CD8-positive, alpha-beta memory T cell (primary cell): Measurements from ENCODE around the gene GAS6. TPM values are rescaled to one million over a fixed set of nuclear protein-coding genes. Genes with fewer than 3 reads are reported as not detected.

Experiments
- CTCF ChIA-PET: fragments of 350-600 bp; sonication (Branson Sonifier 250); formaldehyde crosslinking; loops from one replicate; lab custom pipeline; 2021; ENCODE audit warnings: antibody characterized with exemption; lab: Charles Lee
- POLR2A ChIA-PET: fragments of 350-600 bp; sonication (Branson Sonifier 250); formaldehyde crosslinking; loops from one replicate; lab custom pipeline; 2021; ENCODE audit warnings: antibody characterized with exemption; lab: Charles Lee
- DNase-seq, 5 donors: peaks; one replicate each; pipeline versions ENCODE4 v3.0.0 to v3.0.0-alpha.2; 2020 to 2022; ENCODE audit warnings: mixed read lengths in 1 of 5
- H3K27ac ChIP-seq: one replicate; pipeline ENCODE4 v1.7.0; 2013; ENCODE audit warnings: low read depth, mild to moderate bottlenecking, low read length, moderate library complexity
- H3K27me3 ChIP-seq: 2 replicates; pipeline ENCODE4 v1.7.0; 2013; ENCODE audit warnings: low read length, mild to moderate bottlenecking; ENCODE audit not compliant: insufficient read depth, poor library complexity, severe bottlenecking
- H3K36me3 ChIP-seq: 2 replicates; pipeline ENCODE4 v1.7.0; 2013; ENCODE audit warnings: mild to moderate bottlenecking, low read length, moderate library complexity; ENCODE audit not compliant: insufficient read depth
- H3K4me1 ChIP-seq: 2 replicates; pipeline ENCODE4 v1.7.0; 2013; ENCODE audit warnings: mild to moderate bottlenecking, low read length, moderate library complexity; ENCODE audit not compliant: insufficient read depth
- H3K4me3 ChIP-seq: 2 replicates; pipeline ENCODE4 v1.7.0; 2013; ENCODE audit warnings: mild to moderate bottlenecking, low read length
- H3K9me3 ChIP-seq: 2 replicates; pipeline ENCODE4 v1.7.0; 2013; ENCODE audit warnings: mild to moderate bottlenecking, low read length
- H3K27ac Mint-ChIP-seq, 8 donors: one replicate each; pipeline ENCODE4 v1.8.0; 2020 to 2021; ENCODE audit warnings: mixed read lengths in 8 of 8, mild to moderate bottlenecking in 6 of 8, inconsistent platforms in 3 of 8, moderate library complexity in 3 of 8
- H3K27me3 Mint-ChIP-seq, 2 donors: one replicate each; pipeline ENCODE4 v1.8.0; 2020 to 2021; ENCODE audit warnings: mixed read lengths in 2 of 2, mild to moderate bottlenecking in 1 of 2, moderate library complexity in 1 of 2
- H3K36me3 Mint-ChIP-seq, 3 donors: one replicate each; pipeline ENCODE4 v1.8.0; 2020 to 2021; ENCODE audit warnings: mixed read lengths in 3 of 3, inconsistent platforms in 1 of 3, mild to moderate bottlenecking in 1 of 3
- H3K4me1 Mint-ChIP-seq, 3 donors: one replicate each; pipeline ENCODE4 v1.8.0; 2020 to 2021; ENCODE audit warnings: mixed read lengths in 3 of 3, inconsistent platforms in 1 of 3, mild to moderate bottlenecking in 1 of 3
- H3K4me3 Mint-ChIP-seq, 7 donors: one replicate each; pipeline ENCODE4 v1.8.0; 2020 to 2021; ENCODE audit warnings: mixed read lengths in 7 of 7, mild to moderate bottlenecking in 6 of 7, moderate library complexity in 4 of 7, inconsistent platforms in 2 of 7
- H3K9me3 Mint-ChIP-seq, 5 donors: one replicate each; pipeline ENCODE4 v1.8.0; 2020 to 2022; ENCODE audit warnings: mixed read lengths in 5 of 5, mild to moderate bottlenecking in 3 of 5, moderate library complexity in 2 of 5, inconsistent platforms in 1 of 5
- polyA plus RNA-seq: library from polyadenylated mRNA; unstranded; fragments of 300-500 nt; fragmentation: Illumina TruSeq; gene quantifications from one replicate; pipeline ENCODE4 v1.2.3, GENCODE V29; 2021
- total RNA-seq, 2 experiments: library from RNA; stranded (reverse); gene quantifications; one replicate each; pipeline ENCODE4 v1.2.3, GENCODE V29; 2021

The GAS6 gene
- total and polyA plus RNA-seq, 3 experiments from 2014 or later, result 0.42 to 0.50 (median 0.47) TPM

DNA sequence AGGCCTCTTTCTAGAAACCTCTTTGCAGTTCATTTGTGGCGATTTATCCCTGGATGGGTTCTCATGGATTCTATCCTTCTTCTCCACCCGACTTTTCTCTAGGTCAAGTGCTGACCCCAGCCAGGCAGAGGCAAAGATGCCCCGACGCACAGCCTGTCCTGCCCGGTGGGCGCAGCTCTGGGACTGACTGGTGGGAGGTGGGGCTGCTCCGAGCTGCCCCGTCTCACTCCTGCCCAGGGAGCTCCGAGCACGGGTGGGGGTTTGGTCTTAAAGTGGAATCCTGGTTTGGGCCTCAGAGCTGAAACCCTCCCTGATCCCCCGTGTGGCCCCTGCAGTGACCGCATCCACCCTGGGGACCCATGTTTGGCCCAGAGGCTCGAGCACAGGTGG, 44.5 kb downstream of the GAS6 start:
- Histone ChIP-seq H3K9me3 (no peaks in the 10 kb centered on the region), H3K27me3 (no peaks in the 10 kb centered on the region), H3K27ac (no peak overlapping the region), H3K36me3 (no peaks in the 10 kb centered on the region), H3K4me1 (peaks cover 14% of the 10 kb centered on the region), H3K4me3 (no peak overlapping the region)
- CTCF ChIA-PET, result no interaction called here
- no peak for DNase-seq
- Mint-ChIP-seq H3K4me1 (peaks cover 16 to 21% (median 19%) of the 10 kb centered on the region in 3 donors), H3K36me3 (no peaks in the 10 kb centered on the region), H3K4me3 (no peak overlapping the region), H3K9me3 (no peaks in the 10 kb centered on the region), H3K27ac (no peak overlapping the region), H3K27me3 (peaks cover 2 to 14% of the 10 kb centered on the region in 2 donors)
- POLR2A ChIA-PET, result interaction anchor here (0.6 kb wide), 1 partner anchor 63 kb away, joined by 3 read pairs; no protein-coding TSS in a partner anchor

DNA sequence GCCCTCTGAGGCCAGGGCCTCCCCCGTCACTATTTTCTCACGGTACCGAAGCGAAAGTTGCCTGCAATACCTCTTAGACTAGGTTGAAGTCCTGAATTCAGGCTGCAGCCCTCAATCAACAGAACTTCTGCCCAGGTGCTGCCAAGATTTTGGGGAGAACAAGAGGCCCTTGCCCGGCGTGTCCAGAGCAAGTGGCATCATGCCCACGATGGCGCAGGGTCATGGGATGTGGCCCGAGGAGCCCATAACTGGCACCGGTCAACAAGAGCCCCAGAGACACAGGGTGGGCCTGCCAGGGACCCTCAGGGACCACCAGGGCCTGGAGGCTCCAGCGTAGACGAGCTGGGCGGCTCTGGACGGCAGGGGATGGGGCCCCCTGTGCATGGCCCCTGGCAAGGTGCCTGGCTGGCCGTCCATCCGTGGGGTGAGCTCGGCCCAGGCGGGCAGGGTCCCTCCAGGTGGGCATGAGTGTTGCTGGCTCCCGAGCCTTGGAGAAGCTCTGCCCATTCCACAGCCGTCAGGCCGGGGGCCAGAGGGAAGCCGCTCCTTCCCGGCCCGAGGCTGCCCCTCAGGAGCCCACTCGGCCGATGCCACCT, 45.1 kb downstream of the GAS6 start:
- H3K27ac Mint-ChIP-seq, result no peak overlapping the region
- H3K4me1 Mint-ChIP-seq, result peaks cover 16 to 21% (median 19%) of the 10 kb centered on the region in 3 donors
- no peaks in the 10 kb centered on the region for H3K9me3 ChIP-seq
- DNase-seq, result no peak
- no peaks in the 10 kb centered on the region for H3K36me3 ChIP-seq
- POLR2A ChIA-PET, result no interaction called here
- no peak overlapping the region for H3K4me3 Mint-ChIP-seq
- no peak overlapping the region for H3K4me3 ChIP-seq
- no peak overlapping the region for H3K27ac ChIP-seq
- peaks cover 4 to 14% of the 10 kb centered on the region in 2 donors for H3K27me3 Mint-ChIP-seq
- peaks cover 14% of the 10 kb centered on the region for H3K4me1 ChIP-seq
- no peaks in the 10 kb centered on the region for H3K36me3 Mint-ChIP-seq
- H3K27me3 ChIP-seq, result no peaks in the 10 kb centered on the region
- CTCF ChIA-PET, result no interaction called here
- H3K9me3 Mint-ChIP-seq, result no peaks in the 10 kb centered on the region

DNA sequence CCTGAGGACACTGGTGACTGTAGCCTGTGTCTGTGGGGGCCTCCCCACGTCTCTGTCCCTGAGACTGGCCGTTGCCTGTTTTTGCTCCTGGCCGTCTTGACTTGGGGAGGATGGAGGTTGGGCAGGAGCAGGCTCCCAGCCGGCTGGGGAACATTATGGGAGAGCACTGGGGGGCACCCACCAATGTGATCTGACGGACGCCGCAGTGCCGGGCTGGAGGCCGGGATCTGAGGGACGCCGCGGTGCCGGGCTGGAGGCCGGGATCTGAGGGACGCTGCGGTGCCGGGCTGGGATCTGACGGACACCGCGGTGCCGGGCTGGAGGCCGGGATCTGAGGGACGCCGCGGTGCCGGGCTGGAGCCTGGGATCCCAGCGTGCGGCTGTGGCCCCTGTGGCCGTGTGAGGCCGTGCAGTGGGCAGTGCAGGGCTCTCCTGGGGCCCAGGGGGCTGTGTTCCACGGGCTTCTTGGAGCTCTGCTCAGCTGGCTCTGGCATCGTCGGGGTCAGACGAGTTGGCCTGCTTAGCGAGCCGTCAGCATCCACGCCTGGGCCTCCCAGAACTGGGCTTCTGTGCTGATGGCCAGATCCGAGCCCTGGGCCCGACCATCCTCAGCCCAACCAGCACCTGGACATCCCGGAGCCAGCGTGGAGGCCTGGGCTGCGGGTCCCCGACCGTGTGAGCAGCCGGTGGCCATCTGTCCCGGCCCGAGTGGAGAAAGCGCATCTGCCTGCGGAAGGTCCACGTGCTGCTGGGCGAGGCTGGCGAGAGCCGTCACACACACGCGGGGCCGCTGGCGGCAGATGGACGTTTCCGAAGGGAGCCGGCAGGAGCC, 45.8 kb downstream of the GAS6 start:
- H3K36me3 Mint-ChIP-seq, result no peaks in the 10 kb centered on the region
- no peak for DNase-seq
- H3K4me1 Mint-ChIP-seq, result peaks cover 16 to 21% (median 19%) of the 10 kb centered on the region in 3 donors
- no peaks in the 10 kb centered on the region for H3K9me3 ChIP-seq
- H3K27ac Mint-ChIP-seq, result no peak overlapping the region
- POLR2A ChIA-PET, result no interaction called here
- no peaks in the 10 kb centered on the region for H3K9me3 Mint-ChIP-seq
- H3K27me3 ChIP-seq, result no peaks in the 10 kb centered on the region
- no peak overlapping the region for H3K27ac ChIP-seq
- peaks cover 14% of the 10 kb centered on the region for H3K4me1 ChIP-seq
- no peak overlapping the region for H3K4me3 ChIP-seq
- H3K27me3 Mint-ChIP-seq, result peaks cover 4 to 14% of the 10 kb centered on the region in 2 donors
- CTCF ChIA-PET, result no interaction called here
- H3K4me3 Mint-ChIP-seq, result no peak overlapping the region
- H3K36me3 ChIP-seq, result no peaks in the 10 kb centered on the region

DNA sequence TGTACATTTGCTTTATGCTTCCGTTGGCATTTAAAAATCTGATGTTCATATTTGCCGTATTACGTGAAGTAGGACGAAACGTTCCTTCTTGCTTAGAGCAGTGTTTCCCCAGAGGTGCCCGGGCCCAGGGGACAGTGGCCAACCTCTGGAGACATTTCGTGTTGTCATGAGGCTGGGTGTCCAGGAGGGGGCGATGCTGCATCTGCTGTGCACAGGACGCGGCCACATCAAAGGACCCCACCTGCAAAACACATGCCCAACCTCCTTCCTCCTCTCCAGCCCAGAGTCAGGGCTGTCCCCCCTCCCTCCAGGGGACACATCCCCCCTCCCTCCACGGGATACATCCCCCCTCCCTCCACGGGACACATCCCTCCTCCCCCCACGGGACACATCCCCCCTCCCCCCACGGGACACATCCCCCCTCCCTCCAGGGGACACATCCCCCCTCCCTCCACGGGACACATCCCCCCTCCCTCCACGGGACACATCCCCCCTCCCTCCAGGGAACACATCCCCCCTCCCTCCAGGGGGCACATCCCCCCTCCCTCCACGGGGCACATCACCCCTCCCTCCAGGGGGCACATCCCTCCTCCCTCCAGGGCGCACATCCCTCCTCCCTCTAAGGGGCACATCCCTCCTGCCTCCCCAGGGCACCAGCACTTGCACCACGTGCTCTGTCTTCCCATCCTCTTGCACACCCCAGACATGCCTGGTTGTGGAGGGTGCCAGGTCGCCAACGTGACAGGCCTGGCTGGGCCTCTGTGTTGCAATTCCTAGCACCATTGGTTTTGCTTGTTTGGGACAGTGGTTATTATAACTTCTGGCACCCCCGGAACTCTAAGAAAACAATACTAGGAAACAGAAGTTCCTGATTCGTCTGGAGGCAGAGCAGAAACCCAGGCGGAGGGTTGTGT, 46.7 kb downstream of the GAS6 start:
- H3K36me3 Mint-ChIP-seq, result no peaks in the 10 kb centered on the region
- peaks cover 14% of the 10 kb centered on the region for H3K4me1 ChIP-seq
- H3K27me3 ChIP-seq, result no peaks in the 10 kb centered on the region
- DNase-seq, result peak; percentile 76 to 91 (median 80)
- H3K27ac Mint-ChIP-seq, result peak overlapping the region in 5 of 8 donors; percentile 33 to 90 (median 68)
- POLR2A ChIA-PET, result no interaction called here
- no peaks in the 10 kb centered on the region for H3K9me3 ChIP-seq
- H3K4me1 Mint-ChIP-seq, result peaks cover 16 to 21% (median 19%) of the 10 kb centered on the region in 3 donors
- no peaks in the 10 kb centered on the region for H3K9me3 Mint-ChIP-seq
- peak overlapping the region in 6 of 7 donors; percentile 48 to 85 (median 60) for H3K4me3 Mint-ChIP-seq
- no peak overlapping the region for H3K27ac ChIP-seq
- no peak overlapping the region for H3K4me3 ChIP-seq
- H3K27me3 Mint-ChIP-seq, result peaks cover 4 to 14% of the 10 kb centered on the region in 2 donors
- H3K36me3 ChIP-seq, result no peaks in the 10 kb centered on the region
- CTCF ChIA-PET, result interaction anchor here (0.7 to 0.8 kb wide), 2 partner anchors 177 to 302 kb away, joined by 3 read pairs; no protein-coding TSS in a partner anchor

DNA sequence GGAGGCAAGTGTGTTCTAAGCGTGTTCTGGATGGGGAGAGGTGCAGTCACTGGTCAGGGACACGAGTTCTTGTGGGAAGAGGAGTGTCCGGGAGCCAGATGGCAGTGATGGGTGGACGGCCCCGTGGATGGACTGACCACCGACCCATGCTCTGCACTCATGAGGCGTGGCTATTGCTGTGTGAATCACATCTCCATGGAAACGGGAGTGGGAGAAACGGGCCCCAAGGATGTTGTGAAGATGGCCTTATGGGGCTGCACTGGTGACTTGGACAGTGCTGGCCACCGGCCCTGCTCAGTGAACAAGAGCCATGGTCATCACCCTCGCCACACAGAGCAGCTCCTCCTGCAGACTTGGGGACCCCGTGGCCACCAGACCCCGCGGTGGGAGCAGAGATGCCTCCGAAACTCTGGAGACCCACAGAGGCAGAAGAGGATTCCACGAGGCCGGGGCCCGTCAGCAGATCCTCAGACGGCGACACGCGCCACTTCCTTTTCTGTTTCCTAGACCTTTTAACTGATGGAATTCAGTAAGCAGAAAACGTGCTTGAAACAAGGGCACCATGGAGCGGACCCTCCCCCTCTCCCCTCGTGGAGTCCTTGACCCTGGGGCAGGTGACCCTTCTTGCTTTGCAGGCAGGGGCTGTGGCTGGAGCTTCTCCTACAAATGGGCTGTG, 47.5 kb downstream of the GAS6 start:
- peak overlapping the region in 2 of 8 donors; percentile 5 to 33 for H3K27ac Mint-ChIP-seq
- no peaks in the 10 kb centered on the region for H3K9me3 Mint-ChIP-seq
- Histone ChIP-seq H3K4me1 (peaks cover 14% of the 10 kb centered on the region), H3K4me3 (peak overlapping the region; percentile 20), H3K27me3 (no peaks in the 10 kb centered on the region), H3K27ac (no peak overlapping the region), H3K9me3 (no peaks in the 10 kb centered on the region), H3K36me3 (no peaks in the 10 kb centered on the region)
- peaks cover 4 to 14% of the 10 kb centered on the region in 2 donors for H3K27me3 Mint-ChIP-seq
- no peak for DNase-seq
- H3K36me3 Mint-ChIP-seq, result no peaks in the 10 kb centered on the region
- H3K4me1 Mint-ChIP-seq, result peaks cover 16 to 21% (median 19%) of the 10 kb centered on the region in 3 donors
- CTCF ChIA-PET, result interaction anchor here (0.7 to 1.2 kb wide), 4 partner anchors 178 to 406 kb away, joined by 3 to 4 read pairs (median 3); no protein-coding TSS in a partner anchor
- POLR2A ChIA-PET, result no interaction called here
- peak overlapping the region in 6 of 7 donors; percentile 49 to 90 (median 76) for H3K4me3 Mint-ChIP-seq

DNA sequence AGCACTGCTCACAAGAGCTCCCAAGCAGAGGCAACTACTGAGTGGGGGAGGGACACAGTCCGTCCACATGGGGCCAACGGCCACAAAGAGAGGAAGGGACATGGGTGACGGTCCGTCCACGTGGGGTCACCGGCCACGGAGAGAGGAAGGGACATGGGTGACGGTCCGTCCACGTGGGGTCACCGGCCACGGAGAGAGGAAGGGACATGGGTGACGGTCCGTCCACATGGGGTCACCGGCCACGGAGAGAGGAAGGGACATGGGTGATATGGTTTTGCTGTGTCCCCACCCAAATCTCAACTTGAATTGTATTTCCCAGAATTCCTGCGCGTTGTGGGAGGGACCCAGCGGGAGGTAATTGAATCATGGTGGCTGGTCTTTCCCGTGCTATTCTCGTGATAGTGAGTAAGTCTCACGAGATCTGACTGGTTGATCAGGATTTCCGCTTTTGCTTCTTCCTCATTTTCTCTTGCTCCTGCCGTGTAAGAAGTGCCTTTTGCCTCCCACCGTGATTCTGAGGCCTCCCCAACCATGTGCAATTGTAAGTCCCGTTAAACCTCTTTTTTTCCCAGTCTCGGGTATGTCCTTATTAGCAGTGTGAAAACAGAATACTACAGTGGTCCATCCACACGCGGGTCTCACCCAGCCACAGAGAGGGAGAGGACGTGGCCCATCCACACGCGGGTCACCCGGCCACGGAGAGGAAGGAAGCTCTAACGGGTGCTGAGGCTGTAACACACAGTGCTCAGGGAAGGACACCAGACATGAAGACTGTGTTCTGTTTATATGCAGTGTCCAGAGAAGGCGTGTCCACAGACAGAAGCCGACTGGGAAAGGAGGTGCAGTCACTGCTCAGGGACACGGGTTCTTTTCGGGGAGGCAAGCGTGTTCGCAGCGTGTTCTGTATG, 48.5 kb downstream of the GAS6 start:
- Mint-ChIP-seq H3K4me1 (peaks cover 16 to 21% (median 19%) of the 10 kb centered on the region in 3 donors), H3K9me3 (no peaks in the 10 kb centered on the region), H3K36me3 (no peaks in the 10 kb centered on the region), H3K27me3 (peaks cover 4 to 14% of the 10 kb centered on the region in 2 donors), H3K4me3 (peak overlapping the region; percentile 61 to 90 (median 74)), H3K27ac (peak overlapping the region in 3 of 8 donors; percentile 25 to 72 (median 56))
- Histone ChIP-seq H3K27me3 (no peaks in the 10 kb centered on the region), H3K36me3 (no peaks in the 10 kb centered on the region), H3K4me1 (peaks cover 14% of the 10 kb centered on the region), H3K4me3 (peak overlapping the region; percentile 20), H3K9me3 (no peaks in the 10 kb centered on the region), H3K27ac (no peak overlapping the region)
- CTCF ChIA-PET, result interaction anchor here (0.7 to 1.5 kb wide), 3 partner anchors 295 to 414 kb away, joined by 3 read pairs; no protein-coding TSS in a partner anchor
- POLR2A ChIA-PET, result no interaction called here
- DNase-seq, result peak in 1 of 5 donors; percentile 49
